HG02798 (cell line): ENCODE measurements around the gene PMIS2.

Experiments used
- ATAC-seq: cut with Tn5 transposase; IDR thresholded peaks from one replicate; pipeline ENCODE4 v1.9.1; 2021; ENCODE audit warnings: mild to moderate bottlenecking; ENCODE audit not compliant: unreplicated experiment, poor library complexity

PMIS2 gene

GRCh38 chr19:35585848-35586247 lies at the start of gene PMIS2:
TSS of gene PMIS2 (plus strand) at chr19:35586173. CDS start at chr19:35586260, 87 bp downstream.
- no peak for ATAC-seq

GRCh38 chr19:35539314-35539713 lies 46.7 kb upstream of the PMIS2 start:
- no peak for ATAC-seq

GRCh38 chr19:35539850-35540249 lies 46.1 kb upstream of the PMIS2 start:
- no peak for ATAC-seq

DNA sequence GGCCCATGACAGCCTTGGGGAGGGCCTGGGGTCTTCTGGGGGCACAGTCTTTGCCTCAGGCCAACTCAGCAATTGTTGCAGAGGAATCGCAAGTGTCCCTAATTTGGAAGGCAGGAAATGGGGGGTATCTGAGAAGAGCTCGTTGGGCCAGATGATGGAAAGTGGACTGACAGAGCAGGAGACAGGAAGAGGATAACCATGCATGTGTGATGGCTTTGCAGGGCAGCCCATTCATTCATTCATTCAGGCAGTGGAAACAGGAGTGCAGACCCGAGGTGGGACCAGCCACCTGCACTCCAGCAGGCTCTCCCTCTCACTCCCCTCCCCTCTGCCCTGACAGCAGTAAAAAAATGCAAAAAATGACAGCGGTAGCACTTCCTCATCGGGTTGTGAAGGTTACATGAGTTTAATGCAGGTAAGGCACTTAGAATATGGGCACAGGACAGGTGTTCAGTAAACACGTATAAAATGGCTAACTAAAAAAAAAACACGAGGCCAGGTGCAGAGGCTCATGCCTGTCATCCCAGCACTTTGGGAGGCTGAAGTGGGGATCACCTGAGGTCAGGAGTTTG lies 45.5 kb upstream of the PMIS2 start:
- ATAC-seq = no peak

GRCh38 chr19:35542209-35542608 lies 43.8 kb upstream of the PMIS2 start:
- ATAC-seq = no peak

GRCh38 chr19:35543280-35544109 lies 42.5 kb upstream of the PMIS2 start:
- no peak for ATAC-seq

DNA sequence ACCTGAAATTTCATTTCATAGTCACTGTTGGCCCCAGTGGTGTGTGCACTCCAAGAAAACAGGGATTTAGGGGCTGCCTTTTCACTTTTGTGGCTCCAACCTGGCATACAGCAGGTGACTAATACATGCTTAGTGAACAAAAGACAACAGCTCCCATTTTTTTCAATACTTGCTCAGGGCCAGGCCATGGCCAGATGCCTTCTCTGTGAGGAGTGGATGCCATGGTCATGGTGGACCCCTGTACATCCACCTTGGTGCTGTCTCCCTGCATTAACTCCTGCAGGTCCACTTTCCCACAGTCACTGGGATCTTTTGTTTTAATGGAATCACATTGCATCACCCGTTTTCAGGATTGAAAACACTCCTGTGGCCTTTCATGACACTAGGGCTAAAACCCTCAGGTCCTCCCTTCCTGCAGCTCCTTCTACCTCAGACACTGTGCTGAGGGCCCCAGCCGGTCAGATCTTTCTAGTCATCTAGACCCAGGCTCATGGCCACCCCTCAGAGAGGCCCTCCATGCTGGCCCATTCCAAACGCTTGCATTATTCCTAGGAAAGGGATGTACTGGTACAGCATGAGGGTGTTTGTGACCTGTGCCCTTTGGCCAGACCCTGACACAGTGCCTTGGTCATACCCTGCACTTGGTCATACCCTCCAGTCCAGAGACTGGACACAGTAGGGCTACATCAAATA lies 41.7 kb upstream of the PMIS2 start:
- no peak for ATAC-seq

- peak; percentile 84 for ATAC-seq
These were observed 40.7 kb upstream of the PMIS2 start, which contains the start of gene TMEM147 for GRCh38 chr19:35545001-35545854. TSS of gene TMEM147 (plus strand) at chr19:35545626. CDS start at chr19:35545740, 114 bp downstream.

DNA sequence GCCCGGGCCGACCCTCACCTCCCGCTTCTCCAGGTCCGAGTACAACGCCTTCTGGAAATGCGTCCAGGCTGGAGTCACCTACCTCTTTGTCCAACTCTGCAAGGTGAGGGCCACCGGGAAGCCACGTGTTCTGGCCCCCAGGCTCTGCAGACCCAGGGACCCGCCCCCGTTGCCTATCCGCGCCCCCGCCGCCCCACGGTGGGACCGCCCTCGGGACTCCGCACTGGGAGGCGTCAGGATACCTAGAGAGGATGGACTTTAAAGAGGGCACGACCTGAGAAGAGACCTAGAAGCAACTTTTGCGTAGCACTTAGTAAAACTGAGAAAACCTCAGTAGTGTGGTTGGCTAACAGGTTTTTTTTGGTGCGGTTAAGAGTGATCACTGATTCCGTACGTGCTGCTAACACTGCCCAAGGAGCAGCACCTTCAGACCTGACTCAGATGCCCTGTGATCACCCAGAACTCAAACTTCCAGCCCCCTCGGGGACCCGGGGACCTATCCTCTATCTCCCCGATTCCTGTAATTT lies 40.1 kb upstream of the PMIS2 start:
- ATAC-seq = peak; percentile 46

- no peak for ATAC-seq
These were observed 39.4 kb upstream of the PMIS2 start for GRCh38 chr19:35546532-35546931.

- ATAC-seq = no peak
These were observed 36.7 kb upstream of the PMIS2 start for GRCh38 chr19:35549174-35549788.

DNA sequence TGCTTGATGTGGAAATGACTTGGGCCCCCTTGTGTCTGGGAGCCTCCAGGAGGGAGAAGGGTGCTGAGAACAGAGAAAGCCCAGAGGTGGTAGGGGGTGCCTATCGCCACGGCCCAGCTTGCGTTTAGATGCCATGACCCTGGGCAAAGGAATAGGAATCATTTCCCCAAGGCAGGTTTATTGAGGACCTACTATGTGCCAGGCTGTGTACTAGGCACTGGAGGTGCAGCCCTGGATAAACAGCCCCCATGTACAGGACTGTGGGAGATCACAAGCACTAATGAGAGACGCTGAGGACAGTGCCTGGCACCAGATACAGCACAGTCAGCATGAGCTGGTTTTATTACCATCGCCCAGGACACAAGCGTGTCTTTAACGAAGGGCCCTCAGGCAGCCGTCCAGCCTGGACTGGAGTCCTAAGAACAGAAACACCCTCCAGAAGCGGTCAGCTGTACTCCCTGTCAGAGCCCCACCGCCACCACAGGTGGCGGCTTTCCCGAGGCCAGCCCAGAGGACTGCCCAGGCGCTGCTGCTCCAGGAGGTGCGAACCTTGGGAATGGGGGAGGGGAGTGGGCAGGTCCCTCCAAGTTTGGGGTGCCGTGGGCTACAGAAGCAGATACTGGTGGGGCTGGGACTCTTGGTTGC lies 36.0 kb upstream of the PMIS2 start:
- no peak for ATAC-seq

GRCh38 chr19:35551091-35551810 lies 34.7 kb upstream of the PMIS2 start:
- ATAC-seq = no peak

DNA sequence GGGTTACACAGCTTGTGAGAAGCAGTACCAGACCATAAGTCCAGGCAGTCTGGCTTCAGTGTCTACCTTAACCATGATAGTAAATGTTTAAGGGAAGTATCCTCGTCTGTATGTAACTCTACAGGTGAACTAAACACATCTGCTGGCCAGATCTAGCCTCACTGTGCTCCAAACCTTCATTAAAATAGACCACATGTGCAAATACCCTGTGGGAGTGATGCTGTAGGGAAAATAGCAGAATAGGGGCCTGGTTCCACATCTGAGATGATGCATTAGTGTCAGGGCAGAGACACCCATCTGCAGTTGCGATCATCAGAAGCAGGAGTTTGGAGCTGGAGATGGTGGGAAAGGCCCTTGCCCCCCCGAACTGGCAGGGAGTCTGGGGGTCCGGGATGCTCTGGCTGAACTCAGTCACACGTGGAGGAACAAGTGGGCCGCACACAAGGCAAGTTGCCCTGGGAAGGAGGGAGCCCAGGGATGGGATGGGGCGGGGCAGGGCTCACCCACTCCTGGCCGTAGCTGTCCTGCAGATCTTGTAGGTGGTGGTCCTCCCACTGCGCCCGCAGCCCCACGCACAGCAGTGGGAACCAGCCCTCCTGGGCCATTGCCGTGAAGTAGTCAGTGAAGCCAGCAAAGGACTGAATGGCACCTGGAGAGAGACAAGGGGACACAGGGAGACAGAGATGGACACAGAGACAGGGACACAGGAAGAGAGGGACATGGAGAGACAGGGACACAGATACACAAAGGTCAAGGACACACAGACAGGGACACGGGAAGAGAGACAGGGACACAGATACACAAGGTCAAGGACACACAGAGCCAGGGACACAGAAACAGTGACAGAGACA lies 33.2 kb upstream of the PMIS2 start:
- no peak for ATAC-seq

- ATAC-seq = no peak
These were observed 32.5 kb upstream of the PMIS2 start for GRCh38 chr19:35553385-35554000.

- no peak for ATAC-seq
These were observed 31.9 kb upstream of the PMIS2 start for GRCh38 chr19:35554076-35554475.

- no peak for ATAC-seq
These were observed 30.5 kb upstream of the PMIS2 start for GRCh38 chr19:35555301-35556005.
